HepG2 (cell line): Measurements from ENCODE around the gene CLCNKA. TPM values are rescaled to one million over a fixed set of nuclear protein-coding genes. Genes with fewer than 3 reads are reported as not detected.

Experiments
- AKAP8 ChIP-seq: sonication (generic); formaldehyde crosslinking; IDR thresholded peaks from 2 replicates; pipeline ENCODE4 v1.5.1; 2020; ENCODE audit warnings: mild to moderate bottlenecking, missing genetic modification reagents
- ATRX ChIP-seq: sonication (generic); formaldehyde crosslinking; IDR thresholded peaks from 2 replicates; pipeline ENCODE4 v1.4.0; 2020; ENCODE audit warnings: missing genetic modification reagents, borderline replicate concordance
- BCL3 ChIP-seq: sonication (generic); formaldehyde crosslinking; IDR thresholded peaks from 2 replicates; pipeline ENCODE4 v1.5.1; 2020; ENCODE audit warnings: mild to moderate bottlenecking, missing genetic modification reagents, moderate library complexity
- BHLHE40 ChIP-seq: IDR thresholded peaks from 2 replicates; pipeline ENCODE4 v1.6.1; 2011; ENCODE audit warnings: low read length, improper control_type of control experiment
- DNMT1 ChIP-seq: sonication (generic); formaldehyde crosslinking; IDR thresholded peaks from 2 replicates; pipeline ENCODE4 v1.5.1; 2020; ENCODE audit warnings: mild to moderate bottlenecking, missing genetic modification reagents
- HNF4G ChIP-seq, 2 experiments: sonication (generic) in 1 of 2; formaldehyde crosslinking in 1 of 2; IDR thresholded peaks; 2 replicates each; pipeline versions ENCODE4 v1.4.0 to v1.6.1; 2011 to 2020; ENCODE audit warnings: borderline replicate concordance in 2 of 2, low read depth in 2 of 2, mild to moderate bottlenecking in 2 of 2, low read length in 1 of 2, missing genetic modification reagents in 1 of 2, moderate library complexity in 1 of 2
- KLF12 ChIP-seq: sonication (generic); formaldehyde crosslinking; IDR thresholded peaks from 2 replicates; pipeline ENCODE4 v1.4.0; 2020; ENCODE audit warnings: missing genetic modification reagents, borderline replicate concordance
- KMT2A ChIP-seq: sonication (generic); formaldehyde crosslinking; IDR thresholded peaks from 2 replicates; pipeline ENCODE4 v1.4.0; 2020; ENCODE audit warnings: missing genetic modification reagents
- MLLT10 ChIP-seq: sonication (generic); formaldehyde crosslinking; IDR thresholded peaks from 2 replicates; pipeline ENCODE4 v1.4.0; 2020; ENCODE audit warnings: missing genetic modification reagents
- NR2F1 ChIP-seq, 2 experiments: fragments of 450-650 bp in 1 of 2; formaldehyde crosslinking in 1 of 2; IDR thresholded peaks; 2 replicates each; pipeline versions ENCODE4 v1.5.0 to v1.6.1; 2016 to 2020; ENCODE audit warnings: mild to moderate bottlenecking in 1 of 2, missing compliant biosample characterization in 1 of 2, missing genetic modification reagents in 1 of 2, moderate library complexity in 1 of 2
- NR2F6 ChIP-seq, 2 experiments: IDR thresholded peaks; 2 replicates each; pipeline ENCODE4 v1.6.1; 2016; ENCODE audit warnings: antibody characterized with exemption in 1 of 2, mild to moderate bottlenecking in 1 of 2
- SSRP1 ChIP-seq: IDR thresholded peaks from 2 replicates; pipeline ENCODE4 v1.6.1; 2016; ENCODE audit warnings: control low read depth
- THYN1 ChIP-seq: sonication (generic); formaldehyde crosslinking; IDR thresholded peaks from 2 replicates; pipeline ENCODE4 v1.8.1; 2023; ENCODE audit warnings: low read depth, mild to moderate bottlenecking, moderate library complexity, missing genetic modification reagents, borderline replicate concordance
- ZBTB40 ChIP-seq, 2 experiments: fragments of 450-650 bp in 1 of 2; sonication (generic) in 1 of 2; formaldehyde crosslinking in 1 of 2; IDR thresholded peaks; 2 replicates each; pipeline versions ENCODE4 v1.6.1 to v1.8.0; 2016 to 2022; ENCODE audit warnings: antibody characterized with exemption in 1 of 2, mild to moderate bottlenecking in 1 of 2, missing genetic modification reagents in 1 of 2
- ZNF234 ChIP-seq: sonication (generic); formaldehyde crosslinking; conservative IDR thresholded peaks from 2 replicates; pipeline ENCODE4 v1.5.1; 2020; ENCODE audit warnings: mild to moderate bottlenecking, missing genetic modification reagents
- ZNF570 ChIP-seq: sonication (generic); formaldehyde crosslinking; IDR thresholded peaks from 2 replicates; pipeline ENCODE4 v1.4.0; 2020; ENCODE audit warnings: mild to moderate bottlenecking, missing genetic modification reagents, borderline replicate concordance
- ZNF652 ChIP-seq: IDR thresholded peaks from 2 replicates; pipeline ENCODE4 v1.6.1; 2016; ENCODE audit warnings: low read depth, borderline replicate concordance
- ZNF674 ChIP-seq: sonication (generic); formaldehyde crosslinking; IDR thresholded peaks from 2 replicates; pipeline ENCODE4 v1.5.0; 2020; ENCODE audit warnings: low read depth, mild to moderate bottlenecking, missing genetic modification reagents
- ZNF768 ChIP-seq: sonication (generic); formaldehyde crosslinking; IDR thresholded peaks from 2 replicates; pipeline ENCODE4 v1.4.0; 2020; ENCODE audit warnings: missing genetic modification reagents
- polyA plus RNA-seq, 8 experiments: library from polyadenylated mRNA; depleted of rRNA in 3 of 8; stranded (reverse) in 7 of 8; unstranded in 1 of 8; fragments of >200 nt; fragmentation: Illumina TruSeq in 4 of 8; extraction: Trizol in 4 of 8; gene quantifications; 2 replicates each; pipeline versions ENCODE4 v1.2.1 to v1.2.3, GENCODE V29; 2011 to 2016; ENCODE audit warnings: low read depth in 4 of 8, missing spikeins in 1 of 8, mixed read lengths in 1 of 8; ENCODE audit not compliant: insufficient read depth in 1 of 8
- total RNA-seq, 5 experiments: library from RNA; depleted of rRNA; stranded (reverse); fragments of >200 nt; fragmentation: Illumina TruSeq; extraction: Trizol; gene quantifications; 2 replicates each; pipeline ENCODE4 v1.2.3, GENCODE V29; 2016; ENCODE audit warnings: low read depth in 1 of 5

CLCNKA gene
- total and polyA plus RNA-seq, 2 of the 13 experiments (the other 11 are each of a cell fraction or from before 2014, with no cell fraction given), result 0.03 TPM; not detected in 1

GRCh38 chr1:16072616-16073484, 51.0 kb downstream of the CLCNKA start (continued):
- TF ChIP-seq ZBTB40 (IDR thresholded peaks at IDR 0.05) (no peak), ZBTB40 (CRISPR knock-in tag; IDR thresholded peaks at IDR 0.05) (no peak), KLF12 (no peak), HNF4G (IDR thresholded peaks at IDR 0.05; ENCODE audit: borderline replicate concordance, low read depth, low read length) (no peak), HNF4G (CRISPR knock-in tag; IDR thresholded peaks at IDR 0.05; ENCODE audit: borderline replicate concordance, low read depth) (no peak), ZNF570 (CRISPR knock-in tag) (no peak), THYN1 (CRISPR knock-in tag) (no peak), ZNF674 (CRISPR knock-in tag) (no peak), ZNF652 (CRISPR knock-in tag) (peak; percentile 60; the same call in 1 of the 2 replicates), NR2F1 (CRISPR knock-in tag; IDR thresholded peaks at IDR 0.05) (0 out of 4 replicates have a peak, but pooled peaks of 1 of the 2 experiments have one; percentile 22), BHLHE40 (peak; percentile 87), ATRX (CRISPR knock-in tag) (no peak), DNMT1 (CRISPR knock-in tag) (no peak), AKAP8 (CRISPR knock-in tag) (no peak), ZNF768 (CRISPR knock-in tag) (no peak), NR2F6 (IDR thresholded peaks at IDR 0.05) (peak; percentile 14; the same call in 1 of the 2 replicates), NR2F6 (CRISPR knock-in tag; IDR thresholded peaks at IDR 0.05) (peak; percentile 35; the same call in 1 of the 2 replicates), BCL3 (CRISPR knock-in tag) (no peak), SSRP1 (no peak), ZNF234 (CRISPR knock-in tag) (no peak), KMT2A (CRISPR knock-in tag) (no peak), MLLT10 (CRISPR knock-in tag) (no peak)
